Tibial artery (tissue), 4 donors: ENCODE data around the gene MAGI3.

Source experiments
- DNase-seq, 2 donors: peaks; one replicate each; pipeline ENCODE4 v3.0.0-alpha.2; 2019
- H3K27ac ChIP-seq, 2 donors: fragments of 200-600 bp; sonication (generic) in 1 of 2; 1 replicate in 1 of 2; 2 replicates in 1 of 2; pipeline ENCODE4 v1.5.1; 2018 to 2019; ENCODE audit warnings: mild to moderate bottlenecking in 1 of 2
- H3K27me3 ChIP-seq, 2 donors: fragments of 200-600 bp; sonication (generic) in 1 of 2; one replicate each; pipeline versions ENCODE4 v1.5.1 to v1.6.0; 2016 to 2019
- H3K36me3 ChIP-seq, 3 donors: fragments of 200-600 bp; sonication (generic) in 2 of 3; one replicate each; pipeline ENCODE4 v1.5.1; 2016 to 2019; ENCODE audit warnings: mild to moderate bottlenecking in 2 of 3
- H3K4me1 ChIP-seq, 4 donors: fragments of 200-600 bp; sonication (generic) in 2 of 4; 1 replicate in 3 of 4; 2 replicates in 1 of 4; pipeline ENCODE4 v1.5.1; 2016 to 2019
- H3K4me3 ChIP-seq, 2 donors: fragments of 200-600 bp; sonication (generic) in 1 of 2; 1 replicate in 1 of 2; 2 replicates in 1 of 2; pipeline ENCODE4 v1.5.1; 2018 to 2019; ENCODE audit warnings: mild to moderate bottlenecking in 2 of 2
- H3K9me3 ChIP-seq, 3 donors: fragments of 200-600 bp; sonication (generic) in 1 of 3; one replicate each; pipeline ENCODE4 v1.5.1; 2016 to 2019
- intact Hi-C: fragments of 100-400 bp; cut with DNase I; formaldehyde crosslinking; loops from one replicate; pipeline ENCODE4 v1.15.0; 2023; ENCODE audit warnings: low total_unique reads
- TF ChIP-seq, protein P1 (sequence below), 2 experiments: fragments of 200-600 bp in 1 of 2; fragments of 450-650 bp in 1 of 2; IDR thresholded peaks; one replicate each; pipeline ENCODE4 v1.5.1; 2017 to 2019; ENCODE audit warnings: antibody characterized with exemption in 2 of 2, mild to moderate bottlenecking in 1 of 2, moderate library complexity in 1 of 2

Gene MAGI3

DNA sequence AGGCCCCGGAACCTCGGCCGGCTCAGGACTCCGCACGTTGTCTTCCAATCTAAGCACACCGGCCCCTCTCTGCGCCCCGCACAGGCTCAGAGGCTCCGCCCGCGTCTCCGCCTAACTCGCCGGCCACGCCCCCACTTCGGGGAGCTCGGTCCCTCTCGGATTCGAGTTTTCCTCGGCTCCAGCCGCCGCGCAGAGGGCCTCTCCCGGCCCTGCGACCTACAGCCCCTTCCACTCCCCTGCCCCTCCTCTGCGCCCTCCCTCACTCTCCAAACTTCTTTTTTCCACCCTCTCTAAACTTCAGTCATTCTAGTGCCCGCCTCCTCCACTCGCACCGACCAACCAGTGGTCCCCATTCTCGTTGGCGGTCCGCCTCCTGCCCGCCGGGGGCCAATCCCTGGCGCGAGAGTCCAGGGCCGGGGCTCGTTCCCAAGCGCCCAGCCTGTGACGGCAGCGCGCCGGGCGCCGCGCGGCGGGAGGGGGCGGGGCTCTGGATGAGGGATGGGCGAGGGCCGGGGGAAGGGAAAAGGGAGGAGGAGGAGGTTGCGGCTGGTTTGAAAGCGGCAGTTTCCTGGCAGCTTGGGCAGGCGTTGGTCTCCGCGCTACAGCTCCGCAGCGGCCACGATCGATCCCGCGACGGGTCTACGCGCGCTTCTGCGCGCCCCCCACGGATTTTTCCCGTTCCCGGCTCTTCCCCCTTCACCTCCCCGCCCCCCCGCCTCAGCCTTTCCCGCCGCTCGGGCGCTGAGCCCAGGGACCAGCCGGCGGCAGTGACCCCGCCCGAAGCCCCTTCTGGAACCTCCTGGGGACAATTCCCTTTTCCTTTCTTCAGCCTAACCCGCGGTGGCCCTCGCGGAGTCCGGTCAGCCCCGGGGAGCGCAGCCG lies at the start of gene MAGI3:
Gene MAGI3 (plus strand): TSS at position 563 of the 882 bp plus-strand sequence. CDS start 519 bp downstream, outside the sequence.
- H3K9me3 ChIP-seq = no peaks in the 10 kb centered on the region
- H3K36me3 ChIP-seq = no peaks in the 10 kb centered on the region
- intact Hi-C loops = no loop called here
- H3K4me3 ChIP-seq = peak within 1 kb of the TSS; percentile 90 to 94
- H3K4me1 ChIP-seq = peaks cover 0 to 34% (median 9%) of the 10 kb centered on the region in 4 donors
- TF ChIP-seq, protein P1, sequence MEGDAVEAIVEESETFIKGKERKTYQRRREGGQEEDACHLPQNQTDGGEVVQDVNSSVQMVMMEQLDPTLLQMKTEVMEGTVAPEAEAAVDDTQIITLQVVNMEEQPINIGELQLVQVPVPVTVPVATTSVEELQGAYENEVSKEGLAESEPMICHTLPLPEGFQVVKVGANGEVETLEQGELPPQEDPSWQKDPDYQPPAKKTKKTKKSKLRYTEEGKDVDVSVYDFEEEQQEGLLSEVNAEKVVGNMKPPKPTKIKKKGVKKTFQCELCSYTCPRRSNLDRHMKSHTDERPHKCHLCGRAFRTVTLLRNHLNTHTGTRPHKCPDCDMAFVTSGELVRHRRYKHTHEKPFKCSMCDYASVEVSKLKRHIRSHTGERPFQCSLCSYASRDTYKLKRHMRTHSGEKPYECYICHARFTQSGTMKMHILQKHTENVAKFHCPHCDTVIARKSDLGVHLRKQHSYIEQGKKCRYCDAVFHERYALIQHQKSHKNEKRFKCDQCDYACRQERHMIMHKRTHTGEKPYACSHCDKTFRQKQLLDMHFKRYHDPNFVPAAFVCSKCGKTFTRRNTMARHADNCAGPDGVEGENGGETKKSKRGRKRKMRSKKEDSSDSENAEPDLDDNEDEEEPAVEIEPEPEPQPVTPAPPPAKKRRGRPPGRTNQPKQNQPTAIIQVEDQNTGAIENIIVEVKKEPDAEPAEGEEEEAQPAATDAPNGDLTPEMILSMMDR (IDR thresholded peaks at IDR 0.05) = no peak
- DNase-seq = peak; percentile 97 to 99
- H3K27me3 ChIP-seq = no peaks in the 10 kb centered on the region
- H3K27ac ChIP-seq = peak within 1 kb of the TSS; percentile 89 to 90

GRCh38 chr1:113353580-113353979 lies 36.7 kb upstream of the MAGI3 start:
- H3K4me3 ChIP-seq = no peak overlapping the region
- H3K9me3 ChIP-seq = no peaks in the 10 kb centered on the region
- no peak overlapping the region for H3K27ac ChIP-seq
- H3K4me1 ChIP-seq = no peaks in the 10 kb centered on the region
- TF ChIP-seq, protein P1 (IDR thresholded peaks at IDR 0.05) = no peak
- H3K27me3 ChIP-seq = no peaks in the 10 kb centered on the region
- DNase-seq = no peak
- intact Hi-C loops = no loop called here
- no peaks in the 10 kb centered on the region for H3K36me3 ChIP-seq

DNA sequence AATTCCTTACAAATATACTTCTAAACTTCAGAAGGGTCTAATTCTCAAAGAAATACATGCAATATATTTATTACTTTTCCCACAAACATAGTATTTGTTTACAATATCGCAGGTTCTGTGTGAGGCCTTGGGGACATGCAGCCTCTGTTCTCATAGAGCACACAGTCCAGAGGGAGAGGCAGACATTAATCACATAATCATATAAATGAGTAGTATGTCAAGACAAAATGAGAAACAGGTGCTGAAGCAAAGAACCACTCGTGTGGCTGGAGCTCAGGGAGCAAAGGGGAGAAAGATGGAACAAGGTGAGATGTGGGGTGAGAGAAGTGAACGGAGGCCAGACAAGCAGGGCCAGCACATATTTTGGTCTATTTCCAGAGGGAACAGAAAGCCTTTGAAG lies 26.4 kb upstream of the MAGI3 start:
- Histone ChIP-seq H3K4me3 (no peak overlapping the region), H3K9me3 (peaks cover 0 to 3% (median 0%) of the 10 kb centered on the region in 3 donors), H3K27me3 (no peaks in the 10 kb centered on the region), H3K36me3 (no peaks in the 10 kb centered on the region), H3K27ac (no peak overlapping the region), H3K4me1 (no peaks in the 10 kb centered on the region)
- TF ChIP-seq, protein P1 (IDR thresholded peaks at IDR 0.05) = no peak
- intact Hi-C loops = no loop called here
- DNase-seq = no peak

GRCh38 chr1:113369040-113369439 lies 21.3 kb upstream of the MAGI3 start:
- H3K4me3 ChIP-seq = no peak overlapping the region
- peaks cover 0 to 3% (median 0%) of the 10 kb centered on the region in 3 donors for H3K9me3 ChIP-seq
- no peaks in the 10 kb centered on the region for H3K4me1 ChIP-seq
- no peak for DNase-seq
- H3K27ac ChIP-seq = no peak overlapping the region
- H3K27me3 ChIP-seq = no peaks in the 10 kb centered on the region
- TF ChIP-seq, protein P1 (IDR thresholded peaks at IDR 0.05) = no peak
- intact Hi-C loops = no loop called here
- no peaks in the 10 kb centered on the region for H3K36me3 ChIP-seq

- Histone ChIP-seq H3K27me3 (no peaks in the 10 kb centered on the region), H3K4me1 (no peaks in the 10 kb centered on the region), H3K27ac (no peak overlapping the region), H3K4me3 (no peak overlapping the region), H3K9me3 (peaks cover 0 to 3% (median 0%) of the 10 kb centered on the region in 3 donors), H3K36me3 (no peaks in the 10 kb centered on the region)
- DNase-seq = no peak
- intact Hi-C loops = no loop called here
- TF ChIP-seq, protein P1 (IDR thresholded peaks at IDR 0.05) = no peak
Measured at GRCh38 chr1:113369699-113370098, 20.6 kb upstream of the MAGI3 start.
